B cell (primary cell): ENCODE results near the gene KCNK18.

ENCODE experiments used
- EZH2 ChIP-seq: IDR thresholded peaks from 2 replicates; pipeline ENCODE4 v1.6.1; 2012; ENCODE audit warnings: borderline replicate concordance, low read depth, mild to moderate bottlenecking, moderate library complexity, low read length; ENCODE audit not compliant: insufficient read depth, poor library complexity, severe bottlenecking
- TF ChIP-seq, protein P1 (sequence below): fragments of 200-600 bp; IDR thresholded peaks from one replicate; pipeline ENCODE4 v1.8.0; 2022; ENCODE audit warnings: antibody characterized with exemption, mild to moderate bottlenecking

DNA sequence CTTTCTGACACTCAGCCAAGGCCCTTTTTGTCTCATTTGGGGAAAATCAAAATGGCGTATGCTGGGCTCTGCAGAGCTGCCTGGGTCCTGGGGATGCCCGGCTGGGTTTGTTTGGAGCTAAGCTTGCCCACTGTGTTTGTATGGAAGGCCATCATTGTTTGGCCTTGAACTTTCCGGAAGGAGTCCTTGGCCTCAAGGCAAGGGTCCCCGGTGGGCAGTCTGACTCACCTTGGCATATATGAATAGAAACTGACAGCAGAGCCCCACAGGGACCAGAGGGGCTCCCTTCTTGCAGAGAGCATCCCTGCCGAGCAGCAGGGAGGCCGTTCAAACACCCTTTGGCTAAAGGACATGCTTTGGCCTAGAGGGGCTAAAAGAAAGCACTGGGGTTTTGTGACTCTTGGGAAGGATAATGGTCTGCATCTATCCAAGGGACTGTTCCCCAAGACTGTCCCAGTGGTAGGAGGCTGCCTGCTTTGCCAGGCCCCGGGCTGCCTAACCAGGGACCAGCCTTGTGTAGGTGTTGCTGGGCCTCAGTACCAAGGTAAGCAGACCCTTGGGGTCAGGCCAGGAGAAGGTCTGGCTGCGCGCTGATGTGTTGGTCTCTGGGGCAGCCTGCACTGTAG, 58.7 kb downstream of the KCNK18 start:
- TF ChIP-seq, protein P1, sequence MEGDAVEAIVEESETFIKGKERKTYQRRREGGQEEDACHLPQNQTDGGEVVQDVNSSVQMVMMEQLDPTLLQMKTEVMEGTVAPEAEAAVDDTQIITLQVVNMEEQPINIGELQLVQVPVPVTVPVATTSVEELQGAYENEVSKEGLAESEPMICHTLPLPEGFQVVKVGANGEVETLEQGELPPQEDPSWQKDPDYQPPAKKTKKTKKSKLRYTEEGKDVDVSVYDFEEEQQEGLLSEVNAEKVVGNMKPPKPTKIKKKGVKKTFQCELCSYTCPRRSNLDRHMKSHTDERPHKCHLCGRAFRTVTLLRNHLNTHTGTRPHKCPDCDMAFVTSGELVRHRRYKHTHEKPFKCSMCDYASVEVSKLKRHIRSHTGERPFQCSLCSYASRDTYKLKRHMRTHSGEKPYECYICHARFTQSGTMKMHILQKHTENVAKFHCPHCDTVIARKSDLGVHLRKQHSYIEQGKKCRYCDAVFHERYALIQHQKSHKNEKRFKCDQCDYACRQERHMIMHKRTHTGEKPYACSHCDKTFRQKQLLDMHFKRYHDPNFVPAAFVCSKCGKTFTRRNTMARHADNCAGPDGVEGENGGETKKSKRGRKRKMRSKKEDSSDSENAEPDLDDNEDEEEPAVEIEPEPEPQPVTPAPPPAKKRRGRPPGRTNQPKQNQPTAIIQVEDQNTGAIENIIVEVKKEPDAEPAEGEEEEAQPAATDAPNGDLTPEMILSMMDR = no peak
- no peak for TF ChIP-seq EZH2
